GM10248 (cell line): Measurements from ENCODE around the gene MDFIC2.
A peak's percentile ranks its signal among the peaks of the same experiment; 100 is the strongest.

Source experiments
- CTCF ChIA-PET: fragments of 300-600 bp; sonication (Branson Sonifier 250); formaldehyde crosslinking; extraction: SDS; loops from one replicate; lab custom pipeline; 2021; ENCODE audit warnings: antibody characterized with exemption; lab: Yijun Ruan, JAX
- POLR2A ChIA-PET: fragments of 350-650 bp; sonication (Branson Sonifier 250); formaldehyde crosslinking; extraction: SDS; loops from one replicate; lab custom pipeline; 2020; ENCODE audit warnings: antibody characterized with exemption; lab: Yijun Ruan, JAX
- DNase-seq: peaks from one replicate; pipeline ENCODE4 v3.0.0; 2012; ENCODE audit errors: extremely low spot score
- TF ChIP-seq, protein P1 (sequence below): IDR thresholded peaks from 2 replicates; pipeline ENCODE4 v1.5.1; 2012; ENCODE audit warnings: mild to moderate bottlenecking, low read depth; ENCODE audit errors: extremely low read depth, missing control alignments, control extremely low read depth

Gene MDFIC2

DNA sequence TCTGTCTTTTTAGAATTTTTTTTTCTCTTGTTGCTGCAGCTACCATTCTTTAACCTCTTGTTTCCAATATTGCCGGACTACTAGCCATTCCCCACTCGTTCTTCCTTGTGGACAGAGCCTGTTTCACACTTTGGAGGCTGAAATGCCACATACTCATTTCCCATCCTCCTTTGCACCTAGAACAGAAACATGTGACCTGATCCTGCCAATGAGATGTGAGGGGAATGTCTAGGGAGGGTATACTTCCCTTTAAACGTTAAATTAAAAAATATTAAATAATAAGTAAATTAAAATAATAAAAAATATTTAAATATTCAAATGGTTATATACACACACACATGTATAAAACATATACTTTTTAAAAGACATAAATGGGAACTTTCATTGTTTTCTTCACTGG is 20.6 kb upstream of the MDFIC2 start:
- CTCF ChIA-PET = no interaction called here
- no peak for DNase-seq
- POLR2A ChIA-PET = no interaction called here
- TF ChIP-seq, protein P1, sequence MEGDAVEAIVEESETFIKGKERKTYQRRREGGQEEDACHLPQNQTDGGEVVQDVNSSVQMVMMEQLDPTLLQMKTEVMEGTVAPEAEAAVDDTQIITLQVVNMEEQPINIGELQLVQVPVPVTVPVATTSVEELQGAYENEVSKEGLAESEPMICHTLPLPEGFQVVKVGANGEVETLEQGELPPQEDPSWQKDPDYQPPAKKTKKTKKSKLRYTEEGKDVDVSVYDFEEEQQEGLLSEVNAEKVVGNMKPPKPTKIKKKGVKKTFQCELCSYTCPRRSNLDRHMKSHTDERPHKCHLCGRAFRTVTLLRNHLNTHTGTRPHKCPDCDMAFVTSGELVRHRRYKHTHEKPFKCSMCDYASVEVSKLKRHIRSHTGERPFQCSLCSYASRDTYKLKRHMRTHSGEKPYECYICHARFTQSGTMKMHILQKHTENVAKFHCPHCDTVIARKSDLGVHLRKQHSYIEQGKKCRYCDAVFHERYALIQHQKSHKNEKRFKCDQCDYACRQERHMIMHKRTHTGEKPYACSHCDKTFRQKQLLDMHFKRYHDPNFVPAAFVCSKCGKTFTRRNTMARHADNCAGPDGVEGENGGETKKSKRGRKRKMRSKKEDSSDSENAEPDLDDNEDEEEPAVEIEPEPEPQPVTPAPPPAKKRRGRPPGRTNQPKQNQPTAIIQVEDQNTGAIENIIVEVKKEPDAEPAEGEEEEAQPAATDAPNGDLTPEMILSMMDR = no peak

DNA sequence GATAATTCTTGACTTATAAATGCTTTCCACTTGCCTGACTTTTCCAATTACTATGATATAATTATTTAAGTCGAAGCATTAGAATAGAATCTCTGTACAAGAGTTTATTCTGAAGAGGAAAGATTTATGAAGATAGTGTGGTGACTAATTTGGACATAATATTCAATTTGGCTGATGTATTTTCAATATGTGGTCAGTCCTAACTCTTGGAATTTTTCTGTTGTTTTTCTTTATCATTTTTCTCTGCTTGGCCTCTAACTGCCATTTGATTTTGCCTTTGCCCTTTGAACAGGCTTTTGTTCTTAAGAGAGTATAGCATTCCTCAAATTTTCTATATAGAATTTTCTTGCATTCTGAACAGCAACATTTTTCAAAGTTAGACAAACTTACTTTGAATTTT is 2.6 kb upstream of the MDFIC2 start:
- ChIA-PET CTCF (no interaction called here), POLR2A (no interaction called here)
- no peak for DNase-seq

DNA sequence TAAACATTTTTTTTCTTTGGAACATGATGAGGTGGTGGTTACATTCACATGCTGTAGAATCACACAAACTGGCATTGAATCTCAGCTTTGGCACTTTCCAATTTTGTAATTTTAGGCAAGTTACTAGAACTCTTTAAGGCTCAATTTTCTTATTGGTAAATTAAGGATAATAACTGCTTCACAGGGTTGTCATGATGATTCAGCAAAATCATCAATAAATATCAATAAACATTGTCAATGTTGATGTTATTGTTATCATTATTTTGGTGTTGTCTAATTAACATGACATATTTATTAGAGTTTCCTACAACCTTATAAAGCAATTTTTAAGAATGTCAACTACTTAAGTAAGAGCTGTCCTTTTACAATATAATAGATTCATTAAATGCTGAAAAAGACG is 1.6 kb downstream of the MDFIC2 start:
- DNase-seq = no peak
- ChIA-PET POLR2A (no interaction called here), CTCF (no interaction called here)
- TF ChIP-seq, protein P1 = no peak

More for the DNA sequence above, 2.6 kb upstream of the MDFIC2 start:
- TF ChIP-seq, protein P1 = no peak

DNA sequence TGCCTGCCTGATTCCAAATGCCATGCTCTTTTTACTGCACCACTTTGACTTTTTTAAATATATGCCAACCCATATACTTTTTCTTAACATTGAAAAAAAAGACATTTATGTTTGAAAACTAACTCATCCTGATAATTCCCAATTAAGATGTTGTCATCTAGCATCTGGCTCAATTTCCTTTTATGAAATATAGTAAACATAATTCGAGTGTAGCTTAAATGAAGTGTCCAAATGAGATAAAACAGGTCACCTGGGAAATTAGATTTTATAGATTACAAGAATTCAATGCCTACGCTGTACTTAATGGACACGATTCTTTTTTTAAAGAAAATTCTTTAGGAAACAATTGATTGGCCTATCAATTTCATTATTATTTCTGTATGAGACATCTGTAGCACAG is 2.8 kb downstream of the MDFIC2 start:
- ChIA-PET POLR2A (no interaction called here), CTCF (no interaction called here)
- TF ChIP-seq, protein P1 = no peak
- DNase-seq = no peak

DNA sequence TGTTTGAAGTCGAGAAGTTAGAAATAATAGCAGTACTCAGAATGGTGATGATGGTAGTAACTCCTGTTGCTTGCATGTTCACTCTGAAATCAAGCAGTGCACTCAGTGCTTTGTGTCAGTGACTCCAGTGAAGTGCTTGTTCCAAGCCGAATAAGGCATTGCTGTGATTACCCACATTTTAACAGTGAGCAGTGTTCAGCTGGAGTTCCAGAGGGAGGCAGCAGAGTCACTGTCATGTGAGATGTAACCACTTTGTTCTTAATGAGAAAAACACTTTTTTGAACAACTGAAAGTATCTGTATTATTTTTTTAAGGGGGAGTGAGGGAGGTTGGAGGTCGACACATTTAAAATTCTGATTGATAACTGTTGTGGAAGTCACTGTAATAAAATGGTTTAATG is 3.7 kb downstream of the MDFIC2 start:
- TF ChIP-seq, protein P1 = peak; percentile 23
- POLR2A ChIA-PET = no interaction called here
- DNase-seq = no peak
- CTCF ChIA-PET = no interaction called here

DNA sequence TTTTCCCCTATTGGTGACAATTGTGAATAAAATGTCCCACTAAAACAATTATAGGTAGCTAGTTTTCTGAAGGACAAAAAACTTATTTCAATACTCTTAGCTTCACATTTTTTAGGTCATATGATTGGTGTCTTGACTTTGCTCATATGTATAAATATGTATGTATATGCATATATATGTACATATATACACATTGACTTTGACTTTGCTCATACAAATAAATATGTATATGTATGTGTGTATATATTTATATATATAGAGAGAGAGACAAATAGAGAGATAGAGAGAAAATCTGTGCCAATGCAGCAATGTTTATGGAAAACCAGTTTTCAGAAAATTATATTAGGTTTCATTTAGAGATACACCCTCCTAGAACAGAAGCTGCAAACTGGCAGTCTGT is 5.7 kb downstream of the MDFIC2 start:
- CTCF ChIA-PET = interaction anchor here (0.8 to 1.6 kb wide), 3 partner anchors 17 to 186 kb away, joined by 3 to 5 read pairs (median 4); no protein-coding TSS in a partner anchor
- POLR2A ChIA-PET = no interaction called here
- no peak for DNase-seq
- TF ChIP-seq, protein P1 = no peak

DNA sequence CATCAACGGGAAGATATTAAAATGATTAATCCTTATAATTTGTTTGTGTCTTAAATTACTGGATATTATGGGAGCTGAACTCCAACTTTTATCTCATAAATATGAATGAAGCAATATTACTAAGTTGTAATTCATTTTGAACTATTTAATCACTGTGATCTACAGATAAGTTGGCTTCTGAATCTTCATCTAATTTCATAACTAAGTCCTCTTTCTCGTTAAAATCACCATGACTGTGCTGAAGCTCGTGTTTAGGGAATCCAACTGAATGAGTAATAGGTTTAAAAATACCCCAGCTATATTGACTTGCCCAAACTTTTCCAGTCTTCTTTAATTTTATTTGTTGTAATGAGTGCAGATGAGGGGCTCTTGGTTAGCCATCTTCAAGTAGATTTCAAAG is 14.1 kb downstream of the MDFIC2 start:
- DNase-seq = no peak
- CTCF ChIA-PET = no interaction called here
- TF ChIP-seq, protein P1 = no peak
- POLR2A ChIA-PET = no interaction called here
